CMK (cell line): ENCODE measurements around the gene OLFML1.
"Not testable (repeated sequence)": the region's sequence is repeated elsewhere in the genome, so short reads cannot be mapped to it uniquely, and the experiment has no call there.

Experiments used
- DNase-seq: peaks from one replicate; pipeline ENCODE4 v3.0.0-alpha.2; 2010; ENCODE audit warnings: low read depth

The OLFML1 gene

DNA sequence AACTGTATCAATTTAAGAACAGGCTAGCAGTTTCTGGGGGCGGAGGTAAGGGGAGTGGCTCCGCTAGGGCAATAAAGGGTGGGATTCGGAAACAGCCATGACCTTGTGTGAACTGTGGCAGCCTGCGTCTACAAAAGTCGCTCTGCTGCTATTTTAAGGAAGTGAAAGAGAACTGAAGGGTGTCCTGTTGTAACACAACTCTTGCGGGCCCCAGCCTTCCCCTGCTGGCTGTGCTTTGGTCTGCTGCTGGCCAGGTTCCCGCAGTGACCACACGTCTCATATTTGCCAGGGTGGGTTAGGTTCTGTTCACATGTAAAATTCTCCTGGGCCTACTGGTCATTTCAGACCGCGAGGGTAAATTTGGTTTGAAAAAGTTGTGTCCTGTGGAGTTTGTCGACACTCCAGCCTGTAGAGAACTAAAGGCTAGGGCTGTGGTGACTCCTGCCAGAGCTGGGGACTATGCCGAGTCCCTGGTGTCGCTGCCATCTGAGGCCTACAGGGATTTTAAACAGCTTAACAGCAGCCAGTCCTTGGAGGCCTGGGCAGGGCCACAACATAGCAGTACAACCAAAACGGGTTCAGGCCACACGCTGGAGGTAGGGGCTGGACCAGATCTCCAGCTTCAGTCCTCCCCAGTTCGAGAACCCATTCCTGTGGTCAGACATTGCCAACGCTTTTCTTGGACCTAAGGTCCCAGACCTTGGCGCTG is 27.4 kb downstream of the OLFML1 start:
- DNase-seq = no peak

DNA sequence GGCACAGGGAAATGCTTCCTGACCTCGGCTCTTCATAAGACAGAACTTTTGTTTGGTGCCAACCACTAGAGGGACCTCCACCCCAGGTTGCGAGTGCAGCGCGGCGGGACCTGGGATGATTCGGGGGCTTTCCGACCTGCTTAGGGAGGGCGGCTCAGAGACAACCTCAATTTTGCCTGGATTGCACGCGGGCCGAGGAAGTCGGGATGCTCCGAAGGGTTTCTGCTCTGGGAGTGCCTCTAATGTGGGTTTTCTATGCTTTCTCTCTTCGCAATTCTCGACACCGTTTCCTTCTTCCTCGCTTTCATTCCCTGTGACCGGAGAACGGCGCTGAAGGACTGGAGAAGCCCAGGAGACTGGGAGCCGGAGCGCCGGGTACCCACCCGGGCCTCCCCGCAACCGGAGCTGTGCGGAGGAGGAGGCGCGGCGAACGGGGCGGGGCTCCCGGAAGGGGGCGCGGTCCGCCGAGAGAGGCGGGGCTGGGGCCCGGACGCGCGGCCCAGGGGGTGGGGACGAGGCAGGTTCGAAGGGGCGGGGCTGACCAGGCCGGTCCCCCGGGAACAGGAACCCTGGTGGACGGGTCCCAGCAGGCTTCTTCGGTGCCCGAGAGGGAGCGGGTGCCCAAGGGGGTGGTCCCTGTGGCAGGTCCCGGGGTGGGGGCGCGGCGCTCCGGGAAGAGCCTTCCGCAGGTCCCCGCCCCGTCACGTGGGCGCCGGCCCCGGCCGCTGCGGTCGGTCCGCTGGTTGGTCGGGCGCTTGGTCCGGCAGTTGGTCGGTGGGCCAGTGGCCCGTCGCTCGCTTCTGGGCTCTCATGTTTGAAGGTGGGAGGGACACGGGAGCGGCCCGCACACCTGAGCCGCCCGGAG is 28.2 kb downstream of the OLFML1 start, which contains the start of gene PPFIBP2:
PPFIBP2 (plus strand) TSS at position 766 of the 865 bp plus-strand sequence. CDS start 35,477 bp downstream, outside the sequence.
- peak; percentile 25 for DNase-seq

DNA sequence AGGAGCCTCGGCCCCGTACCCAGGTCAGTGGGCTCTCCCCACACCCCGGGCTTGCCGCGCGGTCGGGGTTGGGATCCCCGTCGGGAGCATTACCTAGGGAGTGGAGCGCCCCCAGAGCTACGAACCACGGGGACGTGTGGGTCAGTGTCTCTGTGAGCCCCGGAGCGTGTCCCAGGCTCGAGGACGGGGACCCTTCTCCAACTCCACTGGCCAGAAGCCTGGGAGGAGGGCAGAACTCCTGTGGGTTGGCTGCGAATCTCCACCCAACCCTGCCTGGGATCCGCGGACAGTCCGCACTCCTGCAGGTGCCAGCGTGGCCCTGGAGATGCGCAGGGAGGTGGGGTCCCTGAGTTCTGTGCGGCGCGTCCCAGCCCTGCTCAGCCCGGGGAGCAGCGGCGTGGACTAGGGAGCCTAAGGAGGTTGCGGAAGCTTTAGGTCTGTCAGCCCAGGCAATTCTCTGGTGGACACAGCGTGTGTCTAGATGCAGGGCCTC is 28.8 kb downstream of the OLFML1 start:
- no peak for DNase-seq

DNA sequence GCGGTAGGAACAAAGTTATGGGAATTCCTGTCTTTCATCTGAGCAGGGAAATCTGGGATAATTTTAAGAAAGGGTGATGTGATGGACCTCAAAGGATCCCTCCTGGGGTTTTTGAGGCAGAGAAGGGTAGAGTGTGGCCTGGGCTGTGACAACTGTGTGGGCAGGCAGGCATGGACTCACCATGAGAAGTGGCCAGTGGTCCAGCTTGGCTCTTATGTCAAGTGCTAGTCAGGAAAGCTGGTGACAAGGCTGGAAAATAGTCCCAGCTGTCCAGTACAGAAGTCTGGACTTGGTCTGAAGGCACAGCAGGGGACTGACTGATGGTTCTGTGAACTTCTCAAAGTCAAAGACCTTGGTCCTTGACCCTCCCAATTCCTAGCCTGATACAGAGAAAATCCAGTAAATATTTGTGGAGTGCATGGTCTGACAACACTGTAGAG is 30.2 kb downstream of the OLFML1 start:
- no peak for DNase-seq

DNA sequence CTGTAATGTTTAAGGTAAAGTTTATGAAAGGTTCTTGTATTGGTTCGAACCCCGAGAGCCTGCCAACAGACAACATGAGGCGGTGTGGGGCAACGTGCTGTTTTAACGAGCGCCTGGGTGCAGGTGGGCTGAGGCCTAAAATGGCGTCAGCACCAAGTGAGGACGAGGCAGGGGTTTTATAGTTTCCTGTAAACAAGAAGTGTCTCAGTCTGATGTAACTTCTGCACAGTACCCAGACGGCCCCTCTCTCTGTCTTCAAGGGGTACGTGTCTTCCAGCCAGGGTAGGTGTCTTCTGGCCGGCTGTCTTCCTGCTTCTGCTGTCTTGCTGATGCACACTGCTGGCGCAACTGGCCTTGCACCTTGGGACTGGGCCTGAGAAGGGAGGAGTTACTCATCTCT is 31.2 kb downstream of the OLFML1 start:
- DNase-seq = no peak

DNA sequence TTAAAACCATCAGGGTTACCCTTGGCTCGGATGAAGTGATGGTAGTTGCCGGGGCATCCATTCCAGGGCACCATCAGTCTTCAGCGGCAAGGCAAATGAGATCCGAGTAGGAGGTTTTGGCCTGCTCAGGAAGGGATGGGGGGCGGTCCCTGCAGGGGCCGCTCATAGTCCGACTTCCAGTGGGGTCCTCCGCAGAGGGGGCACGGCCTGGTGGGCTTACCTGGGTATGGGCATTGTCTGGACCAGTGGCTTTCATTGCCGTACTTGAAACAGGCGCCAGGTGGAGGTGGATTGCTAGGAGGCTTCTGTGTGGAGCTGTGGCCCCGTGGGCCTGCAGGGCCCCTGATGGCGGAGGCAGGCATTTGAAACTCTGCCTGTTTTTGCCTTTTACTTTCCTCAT is 32.4 kb downstream of the OLFML1 start:
- not testable (repeated sequence) for DNase-seq

DNA sequence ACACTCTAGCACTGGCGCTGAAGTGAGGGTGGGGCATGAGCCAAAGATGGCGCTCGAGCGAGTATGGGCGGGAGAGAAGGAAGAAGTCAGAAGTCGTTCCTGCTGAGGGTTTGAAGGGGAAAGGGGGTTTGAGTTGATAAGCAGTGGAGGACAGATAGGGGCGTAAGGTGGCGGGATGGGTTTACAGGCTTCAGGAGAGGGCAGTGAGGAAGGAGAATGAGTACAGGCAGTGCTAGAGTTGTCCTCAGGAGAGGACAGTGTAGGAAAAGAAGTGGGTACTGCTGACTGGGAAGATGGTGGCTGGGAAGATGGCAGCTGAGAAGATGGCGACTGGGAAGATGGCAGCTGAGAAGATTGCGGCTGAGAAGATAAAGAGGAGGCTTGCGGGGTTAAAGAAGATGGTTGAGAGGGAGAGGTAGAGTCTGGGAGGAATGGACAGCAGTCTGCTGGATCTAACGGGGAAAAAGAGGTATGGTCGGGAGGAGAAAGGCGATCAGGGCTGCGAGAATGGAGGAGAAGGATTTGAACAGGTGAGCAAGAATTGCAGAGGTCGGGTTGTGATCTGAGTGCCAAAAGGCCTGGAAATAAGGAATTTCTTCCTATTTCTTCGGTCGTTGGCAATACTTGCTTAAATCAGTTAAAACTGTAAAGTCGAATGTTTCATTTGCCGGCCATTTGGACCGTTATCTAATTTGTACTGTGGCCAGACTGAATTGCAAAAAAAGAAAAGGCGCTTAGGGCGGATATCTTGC is 33.7 kb downstream of the OLFML1 start:
- no peak for DNase-seq

DNA sequence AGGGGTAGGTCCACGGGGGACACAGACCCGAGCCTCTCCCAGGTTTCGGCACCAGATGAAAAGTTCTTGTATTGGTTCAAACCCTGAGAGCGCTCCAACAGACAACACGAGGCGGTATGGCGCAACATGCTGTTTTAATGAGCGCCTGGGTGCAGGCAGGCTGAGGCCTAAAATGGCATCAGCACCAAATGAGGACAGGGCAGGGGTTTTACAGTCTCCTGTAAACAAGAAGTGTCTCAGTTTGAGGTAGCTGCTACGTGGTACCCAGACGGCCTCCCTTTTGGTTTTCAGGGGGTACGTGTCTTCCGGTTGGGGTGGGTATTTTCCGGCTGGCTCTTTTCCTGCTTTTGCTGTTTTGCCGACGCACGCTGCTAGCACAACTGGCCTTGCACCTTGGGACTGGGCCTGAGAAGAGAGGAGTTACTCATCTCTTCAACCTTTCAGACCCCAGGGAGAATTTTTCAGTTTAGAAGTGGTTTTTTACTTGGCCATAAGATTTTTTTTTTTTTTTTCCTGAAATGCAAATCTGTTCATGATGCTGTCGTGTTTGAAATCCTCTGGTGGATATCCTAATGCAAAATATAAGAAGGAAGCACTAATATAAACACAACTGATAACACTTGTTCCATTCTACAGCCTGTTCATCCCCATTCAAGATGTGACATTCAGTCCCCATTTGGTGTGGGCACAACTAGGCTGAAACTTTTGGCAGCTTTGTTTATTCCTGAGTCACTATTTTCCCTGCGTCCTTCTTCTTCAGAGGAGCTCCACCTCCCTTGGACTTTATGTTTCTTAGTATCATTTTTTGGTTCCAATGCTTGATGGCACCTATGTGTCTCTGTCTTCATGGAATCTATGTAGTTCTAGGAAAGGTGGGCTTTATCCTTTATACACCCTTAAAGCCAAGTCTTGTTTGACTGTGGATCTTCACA is 35.0 kb downstream of the OLFML1 start:
- no peak for DNase-seq

DNA sequence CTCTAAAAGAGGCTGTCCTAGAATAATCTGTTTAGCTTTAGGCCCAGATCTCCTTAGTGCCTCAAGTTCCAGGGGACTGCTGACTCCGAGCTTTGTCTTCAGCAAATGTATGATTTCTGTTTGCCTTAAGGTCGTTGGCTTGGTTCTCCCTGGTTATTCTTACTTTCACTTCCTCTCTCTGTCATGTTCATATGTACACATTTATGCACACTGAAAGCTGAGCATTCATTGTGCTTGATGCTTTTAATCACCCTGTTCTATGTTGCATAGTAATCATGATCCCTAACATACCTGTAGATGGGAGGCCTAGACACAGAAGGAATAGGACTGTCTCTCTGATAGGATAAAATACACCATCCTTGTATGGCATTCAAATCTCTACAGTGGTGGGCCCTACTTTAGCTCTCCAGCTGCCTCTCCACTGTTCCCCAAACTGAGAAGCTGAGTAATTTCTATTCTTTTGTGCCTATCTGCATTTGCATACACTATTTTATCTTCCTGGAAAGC is 35.7 kb downstream of the OLFML1 start:
- DNase-seq = no peak

DNA sequence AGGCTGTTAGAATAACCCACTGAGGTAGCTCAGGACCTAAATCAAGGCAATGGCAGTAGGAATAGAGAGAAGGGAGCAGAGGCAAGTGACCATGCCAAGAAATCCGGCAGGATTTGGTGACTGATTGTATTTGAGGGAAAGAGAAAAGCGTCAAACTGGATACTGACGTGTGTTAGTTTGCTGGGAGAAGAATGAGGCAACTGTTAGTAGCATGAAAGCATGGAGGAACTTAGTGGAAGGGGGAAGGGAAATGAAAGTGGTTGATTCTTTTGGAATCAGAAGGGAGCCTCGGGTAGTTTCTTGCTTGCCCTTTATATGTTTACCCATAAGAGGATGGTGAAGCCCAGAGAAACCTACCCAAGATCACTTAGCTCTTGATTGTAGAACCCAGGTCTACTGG is 36.8 kb downstream of the OLFML1 start:
- no peak for DNase-seq

DNA sequence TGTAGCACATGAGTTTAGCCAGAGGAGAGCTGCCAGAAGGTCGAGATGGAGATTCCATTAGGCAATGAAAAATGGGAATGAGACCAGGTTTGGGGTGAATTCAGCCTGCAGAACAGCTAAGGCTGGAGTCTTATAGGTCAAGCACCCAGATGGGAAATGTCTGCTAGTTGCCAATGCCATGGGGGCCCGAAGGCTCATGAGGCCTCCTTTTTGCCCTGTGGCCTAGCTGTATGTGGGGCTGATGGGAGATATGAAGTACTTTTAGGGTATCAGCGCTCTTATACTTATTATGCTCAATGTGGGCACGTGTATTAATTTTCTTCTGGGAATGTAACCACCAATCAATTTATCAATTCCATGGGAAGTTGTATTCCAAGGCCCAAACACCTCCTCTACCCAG is 37.2 kb downstream of the OLFML1 start:
- no peak for DNase-seq

DNA sequence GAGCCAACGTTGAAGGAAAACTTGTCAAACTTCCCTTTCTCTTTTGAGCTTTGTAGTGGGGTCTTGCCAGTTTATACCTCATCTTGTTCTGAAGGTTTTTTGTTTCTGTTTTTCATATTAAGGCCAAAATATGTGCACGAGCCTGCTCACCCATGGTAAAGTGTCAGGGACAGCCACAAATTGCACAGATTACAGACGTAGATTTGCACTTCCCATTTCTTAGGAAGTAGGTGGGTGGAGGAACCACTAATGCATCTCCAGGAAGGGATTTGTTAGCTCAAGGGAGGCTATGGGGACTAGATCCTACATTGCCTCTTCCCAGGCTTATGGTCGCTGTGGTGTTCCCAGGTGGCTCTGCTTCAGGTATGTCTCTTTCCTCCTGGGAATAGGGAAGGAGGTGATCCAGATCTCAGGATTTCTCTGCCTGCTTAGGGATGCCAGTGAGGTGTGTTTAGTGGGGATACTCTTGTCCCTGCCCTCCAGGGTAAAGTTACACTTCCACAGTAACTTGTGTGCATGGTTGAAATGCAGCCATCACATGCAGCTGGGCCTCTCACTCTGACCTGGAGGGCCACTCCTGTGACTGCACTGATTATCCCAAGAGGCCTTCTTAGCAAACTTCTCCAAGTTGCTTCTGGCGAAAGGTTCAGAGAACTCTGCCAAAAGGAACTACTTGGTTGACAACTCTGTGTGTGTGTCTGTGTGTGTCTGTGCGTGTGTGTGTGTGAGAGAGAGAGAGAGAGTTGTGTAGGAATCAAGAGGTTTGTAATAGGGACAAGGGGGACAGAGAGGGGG is 38.3 kb downstream of the OLFML1 start:
- no peak for DNase-seq

DNA sequence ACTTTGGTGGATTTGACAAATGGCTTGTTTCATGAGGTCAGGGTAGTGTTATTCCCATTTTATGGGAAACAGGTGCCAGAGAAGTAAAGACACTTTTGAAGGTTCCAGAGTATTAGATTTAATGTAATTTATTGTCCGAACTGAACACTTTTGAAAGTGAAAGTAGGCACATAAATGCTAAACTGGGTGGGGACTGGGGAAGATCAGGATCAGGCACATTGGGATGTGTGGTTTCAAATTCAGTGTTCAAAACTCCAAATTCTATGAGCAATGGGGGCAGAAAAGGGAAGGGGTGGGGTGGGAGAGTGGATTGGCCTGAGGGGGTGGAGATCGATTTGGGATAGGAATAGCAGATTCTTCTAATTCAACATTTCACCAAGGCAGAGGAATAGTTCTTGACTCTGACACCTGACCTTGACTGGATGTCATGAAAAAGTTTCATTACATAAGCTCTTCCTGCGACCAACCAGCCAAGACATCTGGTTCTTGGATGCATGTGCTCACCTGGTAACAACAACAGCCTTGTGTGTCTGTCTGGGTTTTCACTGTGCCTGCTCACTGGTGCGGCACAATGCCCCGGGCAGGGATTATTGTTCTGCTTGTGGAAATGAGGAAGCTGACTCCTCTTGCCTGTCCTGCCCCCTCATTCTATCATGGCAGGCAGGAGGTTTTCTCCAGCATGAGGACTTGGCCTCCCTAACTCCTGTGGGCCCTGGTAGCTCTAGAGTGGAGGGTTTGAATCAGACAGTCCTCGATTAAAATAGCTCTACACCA is 39.3 kb downstream of the OLFML1 start:
- no peak for DNase-seq

DNA sequence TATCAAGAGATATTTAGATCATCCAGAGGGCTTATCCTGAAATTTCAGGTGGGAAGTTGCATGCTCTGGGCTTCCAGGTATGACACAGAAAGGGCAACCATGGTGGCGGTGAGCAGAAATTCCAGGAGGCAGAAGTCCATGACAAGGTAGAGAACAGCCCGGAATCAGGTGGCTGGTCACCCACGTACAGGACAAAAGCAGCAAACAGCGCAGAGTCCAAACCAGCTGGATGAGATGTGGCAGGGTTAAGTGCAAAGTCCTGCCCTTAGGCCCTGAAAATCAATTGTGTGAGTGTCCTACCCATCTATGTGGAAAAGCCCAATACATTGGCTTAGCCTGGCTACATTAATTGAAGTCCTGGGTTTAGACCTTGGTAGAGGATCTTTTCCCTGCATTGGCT is 40.1 kb downstream of the OLFML1 start:
- DNase-seq = no peak

DNA sequence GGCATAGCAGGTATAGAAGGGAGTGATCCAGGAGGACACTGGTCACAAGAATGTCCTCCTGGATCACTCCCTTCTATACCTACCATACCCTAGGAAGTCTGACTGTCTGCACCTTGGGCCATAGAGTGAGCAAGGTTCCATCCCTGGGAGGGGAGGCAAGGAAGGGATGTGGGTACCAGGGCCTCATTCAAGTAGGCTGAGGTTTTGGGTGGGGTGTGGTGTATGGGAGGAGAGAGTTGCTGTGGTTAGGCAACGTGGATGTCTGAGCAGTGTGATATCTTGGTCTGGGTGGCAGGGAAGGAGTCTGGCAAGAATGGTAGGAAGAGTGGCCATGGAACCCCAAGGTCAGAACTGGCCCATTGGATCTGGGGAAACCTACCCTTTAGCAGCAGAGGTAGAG is 41.7 kb downstream of the OLFML1 start:
- no peak for DNase-seq

DNA sequence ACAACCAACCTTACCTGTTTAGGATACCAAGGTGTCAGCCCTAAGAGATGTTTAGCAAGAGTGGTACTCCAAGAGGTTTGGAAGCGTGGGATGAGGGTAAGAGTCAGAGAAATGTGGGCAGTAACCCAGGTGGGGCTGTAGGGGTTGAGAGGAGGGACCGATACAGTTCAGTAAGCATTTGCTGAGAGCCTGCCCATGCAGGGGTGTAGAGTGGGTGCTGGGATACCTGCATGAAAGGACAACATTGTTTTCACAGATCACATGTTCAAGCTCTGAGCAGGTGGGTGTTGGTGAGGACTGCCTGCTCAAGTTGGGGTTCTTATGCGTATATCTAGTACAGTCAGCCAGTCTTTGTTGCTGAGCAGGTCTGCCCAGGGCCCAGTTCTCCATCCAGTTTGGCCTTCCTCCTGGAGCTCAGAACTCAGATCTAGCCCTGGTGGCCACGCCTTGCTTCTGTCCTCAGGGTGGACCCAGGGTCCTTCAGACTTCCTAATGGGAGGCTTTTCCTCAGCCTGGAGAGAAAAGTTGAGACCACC is 43.3 kb downstream of the OLFML1 start:
- DNase-seq = no peak

DNA sequence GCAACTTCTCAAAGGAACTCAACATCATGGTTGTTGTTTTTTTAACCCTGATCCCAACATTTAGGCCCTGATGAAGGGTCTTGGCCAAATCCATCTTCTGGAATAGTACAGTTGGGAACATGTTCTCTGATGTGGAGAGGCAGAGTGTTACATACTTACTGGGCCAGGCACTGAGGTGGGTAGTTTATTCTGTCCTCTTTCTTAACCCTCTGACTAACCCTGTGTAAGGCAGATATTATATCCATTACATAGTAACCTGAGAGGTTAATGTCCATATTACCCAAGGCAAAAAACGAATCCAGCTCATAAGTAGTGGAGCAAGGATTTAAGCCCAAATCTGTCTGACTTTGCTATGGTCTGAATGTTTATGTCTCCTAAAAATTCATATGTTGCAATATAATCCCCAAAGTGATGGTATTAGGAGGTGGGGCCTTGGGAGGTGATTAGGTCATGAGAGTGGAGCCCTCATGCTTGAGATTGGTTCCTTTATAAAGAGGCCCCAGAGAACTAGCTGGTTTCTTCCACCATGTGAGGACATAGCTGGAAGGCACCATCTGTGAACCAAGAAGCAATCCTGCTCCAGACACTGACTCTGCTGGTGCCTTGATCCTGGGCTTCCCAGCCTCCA is 44.8 kb downstream of the OLFML1 start:
- DNase-seq = no peak

DNA sequence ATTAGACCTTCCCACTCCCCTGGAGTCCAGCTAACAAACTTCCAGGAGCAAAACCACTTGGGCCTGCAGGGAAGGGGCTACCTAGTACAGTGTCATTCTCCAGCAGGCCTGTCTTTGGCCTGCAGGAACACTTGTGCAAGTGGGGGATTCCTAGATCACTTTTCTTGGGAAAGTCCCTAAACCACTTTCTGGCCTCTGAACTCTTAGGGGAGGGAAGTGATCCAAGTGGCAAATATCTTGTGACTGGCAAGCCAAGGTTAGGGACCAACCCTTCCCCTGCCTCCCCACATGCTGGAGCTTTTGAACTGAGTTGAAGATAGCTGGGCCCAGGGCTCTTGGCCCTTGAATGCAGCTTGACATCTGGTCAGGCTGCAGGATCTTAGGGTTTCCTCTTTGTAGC is 45.7 kb downstream of the OLFML1 start:
- no peak for DNase-seq
